SK-N-MC (cell line): ENCODE data around the gene CCDC197.
A peak's percentile ranks its signal among the peaks of the same experiment; 100 is the strongest.

Source experiments
- DNase-seq: peaks from one replicate; pipeline ENCODE4 v3.0.0-alpha.2; 2011; ENCODE audit warnings: low read depth, low spot score
- H3K27ac ChIP-seq: fragments of 200-600 bp; sonication (generic); 2 replicates; pipeline ENCODE4 v1.5.1; 2016; ENCODE audit warnings: mixed run types
- H3K36me3 ChIP-seq: fragments of 200-600 bp; sonication (generic); 2 replicates; pipeline ENCODE4 v1.6.1; 2017; ENCODE audit warnings: antibody characterized with exemption, low read length, mixed read lengths; ENCODE audit not compliant: insufficient read depth
- H3K4me3 ChIP-seq: fragments of 200-600 bp; sonication (generic); 2 replicates; pipeline ENCODE4 v1.5.1; 2016
- H3K9ac ChIP-seq: fragments of 200-600 bp; sonication (generic); 2 replicates; pipeline ENCODE4 v1.8.0; 2017; ENCODE audit warnings: mixed run types, mixed read lengths; ENCODE audit not compliant: insufficient read length
- H3K9me3 ChIP-seq: fragments of 200-600 bp; sonication (generic); 2 replicates; pipeline ENCODE4 v1.6.1; 2017; ENCODE audit warnings: low read depth, mild to moderate bottlenecking, antibody characterized with exemption, low read length, moderate library complexity, mixed read lengths
- EZH2 ChIP-seq: fragments of 200-600 bp; sonication (generic); IDR thresholded peaks from one replicate; pipeline ENCODE4 v1.6.1; 2017; ENCODE audit warnings: antibody characterized with exemption
- FOXP2 ChIP-seq: optimal IDR thresholded peaks from 2 replicates; pipeline ENCODE3; 2011; ENCODE audit warnings: mild to moderate bottlenecking, moderate library complexity; ENCODE audit not compliant: insufficient read depth; ENCODE audit errors: extremely low read length, control extremely low read depth
- POLR2AphosphoS5 ChIP-seq: IDR thresholded peaks from 2 replicates; pipeline ENCODE4 v1.6.1; 2012; ENCODE audit warnings: mild to moderate bottlenecking, low read depth, low read length, borderline replicate concordance

CCDC197 gene

DNA sequence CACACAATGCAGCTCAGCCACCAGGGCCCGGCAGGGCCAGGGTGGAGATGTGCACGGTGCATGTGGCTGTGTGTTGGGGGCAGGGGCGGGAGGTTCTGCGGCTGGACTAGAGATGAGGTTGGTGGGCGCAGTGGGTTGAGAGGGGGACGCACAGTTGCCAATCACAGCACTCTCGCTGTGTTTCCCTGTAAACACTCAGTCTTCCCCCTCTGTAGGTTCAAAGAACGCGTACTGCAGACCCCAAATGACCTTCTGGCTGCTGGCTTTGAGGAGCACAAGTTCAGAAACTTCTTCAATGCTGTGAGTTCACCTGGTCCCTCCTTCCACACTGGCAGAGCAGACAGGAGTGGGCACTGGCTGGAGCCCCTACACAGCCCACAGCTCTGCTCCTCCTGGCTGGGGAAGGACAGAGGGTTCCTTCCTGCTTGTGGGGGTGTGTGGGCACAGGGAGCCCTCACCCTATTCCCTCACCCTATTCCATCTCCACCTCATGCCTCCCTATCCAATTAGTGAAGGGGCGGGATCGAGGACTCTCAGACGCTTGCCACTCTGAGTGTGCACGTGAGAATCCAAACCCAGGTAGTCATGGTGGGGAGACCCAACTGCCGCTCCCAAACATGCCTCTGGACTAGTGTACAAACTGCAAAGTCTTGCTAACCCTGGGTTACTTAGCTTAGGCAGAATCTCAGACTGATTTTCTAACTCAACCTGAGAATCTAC, 46.8 kb downstream of the CCDC197 start:
- Histone ChIP-seq H3K9ac (no peak overlapping the region), H3K36me3 (peaks cover 44% of the 10 kb centered on the region)

DNA sequence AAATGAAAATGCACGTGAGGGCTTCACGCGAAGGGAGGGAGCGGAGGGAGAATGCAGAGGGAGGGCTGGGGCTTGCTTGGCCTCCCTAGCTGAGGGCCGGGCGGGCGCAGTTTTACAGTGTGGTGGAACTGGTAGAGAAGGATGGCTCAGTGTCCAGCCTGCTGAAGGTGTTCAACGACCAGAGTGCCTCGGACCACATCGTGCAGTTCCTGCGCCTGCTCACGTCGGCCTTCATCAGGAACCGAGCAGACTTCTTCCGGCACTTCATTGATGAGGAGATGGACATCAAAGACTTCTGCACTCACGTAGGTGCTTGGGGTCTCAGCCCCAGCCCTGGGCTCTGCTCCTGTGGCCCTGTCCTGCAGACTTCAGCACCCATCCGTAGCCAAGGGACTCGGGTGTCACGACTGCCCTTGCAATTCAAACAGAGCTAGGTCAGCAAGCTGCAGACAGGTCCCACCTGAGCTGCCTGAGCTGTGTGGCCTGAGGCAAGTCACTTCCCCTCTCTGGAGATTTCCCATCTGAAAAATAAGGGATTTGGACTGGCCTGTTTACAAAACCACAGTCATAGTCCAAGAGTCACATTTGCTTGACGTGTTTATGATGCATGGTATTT, 47.5 kb downstream of the CCDC197 start:
- peaks cover 51% of the 10 kb centered on the region for H3K36me3 ChIP-seq
- no peak overlapping the region for H3K4me3 ChIP-seq
- H3K9ac ChIP-seq, result no peak overlapping the region
- H3K27ac ChIP-seq, result no peak overlapping the region
- no peak for DNase-seq
- no peak for TF ChIP-seq POLR2AphosphoS5
- TF ChIP-seq FOXP2, result no peak
- TF ChIP-seq EZH2, result no peak
- H3K9me3 ChIP-seq, result no peaks in the 10 kb centered on the region

More for the DNA sequence above, 46.8 kb downstream of the CCDC197 start:
- TF ChIP-seq EZH2, result no peak
- no peak for TF ChIP-seq POLR2AphosphoS5
- Histone ChIP-seq H3K27ac (no peak overlapping the region), H3K9me3 (no peaks in the 10 kb centered on the region), H3K4me3 (no peak overlapping the region)
- DNase-seq, result no peak

- DNase-seq, result no peak
- Histone ChIP-seq H3K4me3 (no peak overlapping the region), H3K9me3 (no peaks in the 10 kb centered on the region), H3K9ac (no peak overlapping the region), H3K27ac (no peak overlapping the region), H3K36me3 (peaks cover 56% of the 10 kb centered on the region)
- TF ChIP-seq FOXP2 (no peak), POLR2AphosphoS5 (no peak), EZH2 (no peak)
Observed at GRCh38 chr14:94045101-94045500, 48.0 kb downstream of the CCDC197 start.

- H3K36me3 ChIP-seq, result peaks cover 62% of the 10 kb centered on the region
- H3K9ac ChIP-seq, result no peak overlapping the region
- no peak for TF ChIP-seq POLR2AphosphoS5
- TF ChIP-seq FOXP2, result no peak
- TF ChIP-seq EZH2, result no peak
- H3K27ac ChIP-seq, result no peak overlapping the region
- DNase-seq, result no peak
- H3K4me3 ChIP-seq, result no peak overlapping the region
- H3K9me3 ChIP-seq, result no peaks in the 10 kb centered on the region
Observed at GRCh38 chr14:94045563-94046345, 48.7 kb downstream of the CCDC197 start.

- no peak overlapping the region for H3K27ac ChIP-seq
- H3K9ac ChIP-seq, result no peak overlapping the region
- no peaks in the 10 kb centered on the region for H3K9me3 ChIP-seq
- DNase-seq, result no peak
- no peak for TF ChIP-seq POLR2AphosphoS5
- TF ChIP-seq FOXP2, result no peak
- no peak overlapping the region for H3K4me3 ChIP-seq
- H3K36me3 ChIP-seq, result peaks cover 73% of the 10 kb centered on the region
Observed at GRCh38 chr14:94046696-94047250, 49.7 kb downstream of the CCDC197 start.

GRCh38 chr14:94047581-94047980, 50.5 kb downstream of the CCDC197 start:
- peaks cover 80% of the 10 kb centered on the region for H3K36me3 ChIP-seq
- no peak for DNase-seq
- no peaks in the 10 kb centered on the region for H3K9me3 ChIP-seq

GRCh38 chr14:94048691-94049624, 51.9 kb downstream of the CCDC197 start:
- no peak overlapping the region for H3K9ac ChIP-seq
- H3K4me3 ChIP-seq, result peak overlapping the region; percentile 48
- no peaks in the 10 kb centered on the region for H3K9me3 ChIP-seq
- no peak; the same call in 1 of the 2 replicates for TF ChIP-seq POLR2AphosphoS5
- TF ChIP-seq FOXP2, result peak; percentile 38
- H3K27ac ChIP-seq, result peak overlapping the region; percentile 56
- peak; percentile 88 for DNase-seq
- H3K36me3 ChIP-seq, result peaks cover 88% of the 10 kb centered on the region

More at GRCh38 chr14:94047581-94047980, 50.5 kb downstream of the CCDC197 start:
- no peak overlapping the region for H3K9ac ChIP-seq
- H3K4me3 ChIP-seq, result no peak overlapping the region
- H3K27ac ChIP-seq, result peak overlapping the region; percentile 56
- TF ChIP-seq FOXP2 (no peak), POLR2AphosphoS5 (no peak), EZH2 (no peak)

DNA sequence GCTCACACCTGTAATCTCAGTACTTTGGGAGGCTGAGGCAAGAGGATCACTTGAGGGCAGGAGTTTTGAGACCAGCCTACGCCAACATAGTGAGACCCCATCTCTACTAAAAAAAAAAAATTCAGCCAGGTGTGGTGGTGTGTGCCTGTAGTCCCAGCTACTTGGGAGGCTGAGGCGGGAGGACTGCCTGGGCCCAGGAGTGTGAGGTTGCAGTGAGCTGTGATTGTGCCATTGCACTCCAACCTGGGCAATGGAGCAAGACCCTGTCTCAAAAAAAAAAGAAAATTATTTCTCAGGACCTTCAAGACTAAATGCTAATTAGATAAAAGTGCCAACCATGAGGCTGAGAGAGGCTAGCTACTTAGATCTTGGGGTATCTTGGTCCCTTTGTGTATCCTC, 52.5 kb downstream of the CCDC197 start:
- DNase-seq, result no peak
- Histone ChIP-seq H3K27ac (no peak overlapping the region), H3K4me3 (no peak overlapping the region), H3K36me3 (peaks cover 92% of the 10 kb centered on the region), H3K9ac (no peak overlapping the region), H3K9me3 (no peaks in the 10 kb centered on the region)
- TF ChIP-seq FOXP2, result no peak
- no peak for TF ChIP-seq POLR2AphosphoS5
- no peak for TF ChIP-seq EZH2
